ENCODE data around the gene SLC48A1. TPM values are rescaled to one million over a fixed set of nuclear protein-coding genes. Genes with fewer than 3 reads are reported as not detected.

Gene SLC48A1
- total RNA-seq, 1 donor, result 25.1 TPM

DNA sequence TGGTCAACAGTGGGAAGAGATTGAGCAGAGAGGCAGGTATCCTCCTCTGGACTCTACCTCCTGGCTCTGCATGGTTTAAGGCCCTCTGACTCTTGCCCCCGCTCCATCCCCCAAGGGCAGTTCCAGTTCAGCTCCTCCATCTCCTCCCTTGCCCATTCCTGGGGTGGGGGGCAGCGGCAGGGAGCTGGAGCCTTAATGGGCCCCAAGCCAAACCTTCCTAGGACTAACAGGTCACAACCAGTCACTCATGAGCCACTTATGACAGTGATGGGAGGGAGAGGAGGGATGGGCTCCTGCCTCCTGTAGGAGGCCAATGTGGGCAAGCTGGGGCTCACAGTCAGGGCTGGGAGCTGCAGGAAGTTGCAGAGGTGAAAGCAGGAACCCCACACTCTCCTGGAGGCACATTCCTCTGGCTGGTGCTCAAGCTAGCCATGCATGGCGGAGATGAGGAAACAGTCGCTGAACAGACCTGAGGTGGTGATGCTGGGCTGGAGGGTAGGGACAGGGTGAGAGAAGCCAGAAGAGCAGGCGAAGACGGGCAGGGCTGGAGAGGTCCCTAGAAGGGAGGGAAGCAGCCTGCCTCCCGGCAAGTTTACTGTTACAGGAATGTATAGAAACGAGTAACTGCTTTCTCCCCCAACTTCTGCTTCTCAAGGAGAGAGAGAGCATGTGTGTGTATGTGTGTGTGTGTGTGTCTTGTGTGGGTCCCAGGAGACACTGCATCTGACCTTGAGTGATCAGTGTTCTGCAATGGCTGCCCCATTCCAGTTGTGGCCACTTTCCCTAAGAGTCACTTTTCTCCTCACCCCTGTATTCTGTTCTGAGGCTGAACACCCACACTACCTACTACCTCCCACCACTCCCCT is 9.3 kb upstream of the SLC48A1 start:
- TF ChIP-seq, protein P1, sequence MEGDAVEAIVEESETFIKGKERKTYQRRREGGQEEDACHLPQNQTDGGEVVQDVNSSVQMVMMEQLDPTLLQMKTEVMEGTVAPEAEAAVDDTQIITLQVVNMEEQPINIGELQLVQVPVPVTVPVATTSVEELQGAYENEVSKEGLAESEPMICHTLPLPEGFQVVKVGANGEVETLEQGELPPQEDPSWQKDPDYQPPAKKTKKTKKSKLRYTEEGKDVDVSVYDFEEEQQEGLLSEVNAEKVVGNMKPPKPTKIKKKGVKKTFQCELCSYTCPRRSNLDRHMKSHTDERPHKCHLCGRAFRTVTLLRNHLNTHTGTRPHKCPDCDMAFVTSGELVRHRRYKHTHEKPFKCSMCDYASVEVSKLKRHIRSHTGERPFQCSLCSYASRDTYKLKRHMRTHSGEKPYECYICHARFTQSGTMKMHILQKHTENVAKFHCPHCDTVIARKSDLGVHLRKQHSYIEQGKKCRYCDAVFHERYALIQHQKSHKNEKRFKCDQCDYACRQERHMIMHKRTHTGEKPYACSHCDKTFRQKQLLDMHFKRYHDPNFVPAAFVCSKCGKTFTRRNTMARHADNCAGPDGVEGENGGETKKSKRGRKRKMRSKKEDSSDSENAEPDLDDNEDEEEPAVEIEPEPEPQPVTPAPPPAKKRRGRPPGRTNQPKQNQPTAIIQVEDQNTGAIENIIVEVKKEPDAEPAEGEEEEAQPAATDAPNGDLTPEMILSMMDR (IDR thresholded peaks at IDR 0.05; ENCODE audit: insufficient read depth, low read length), result no peak
- no peak overlapping the region for H3K4me3 ChIP-seq (ENCODE audit: low read depth, low read length)

DNA sequence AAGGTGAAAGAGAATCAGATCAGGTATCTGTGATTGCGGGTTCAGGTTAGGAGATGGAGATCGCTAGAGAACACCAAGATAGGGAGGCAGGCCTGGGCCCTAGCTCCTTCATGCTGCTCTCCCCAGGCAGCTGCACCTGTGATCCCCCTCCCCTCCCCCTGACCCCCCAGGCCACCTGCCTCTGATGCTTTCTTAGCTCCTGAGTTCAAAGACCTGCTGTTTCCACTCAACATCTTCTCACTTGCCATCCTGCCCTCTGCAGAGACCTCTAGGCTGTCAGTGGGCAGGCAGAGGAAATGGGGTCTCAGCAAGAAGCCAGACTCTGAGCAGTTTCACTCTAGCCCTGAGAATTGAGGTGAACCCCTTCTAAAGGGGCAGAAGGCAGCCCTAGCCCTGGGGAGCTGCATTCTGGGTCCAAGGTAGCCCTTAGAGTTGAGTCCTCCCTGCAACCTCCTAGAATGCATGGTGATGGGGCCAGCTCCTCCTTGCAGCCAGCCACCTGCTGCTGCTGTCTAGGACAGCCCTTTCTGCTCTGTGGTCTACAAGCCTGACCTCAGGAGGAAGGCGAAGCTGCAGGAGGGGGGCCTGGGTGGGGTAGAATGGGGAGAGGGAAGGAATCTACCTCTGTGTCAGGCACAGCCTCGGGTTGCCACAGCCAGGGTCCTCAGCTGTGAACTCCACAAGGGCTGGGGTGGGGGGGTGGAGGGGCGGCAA is 6.4 kb upstream of the SLC48A1 start:
- TF ChIP-seq, protein P1 (IDR thresholded peaks at IDR 0.05; ENCODE audit: insufficient read depth, low read length), result no peak
- H3K4me3 ChIP-seq (ENCODE audit: low read depth, low read length), result no peak overlapping the region
- DNase-seq (ENCODE audit: low read depth), result no peak

More for the DNA sequence above, 9.3 kb upstream of the SLC48A1 start:
- DNase-seq (ENCODE audit: low read depth), result no peak

DNA sequence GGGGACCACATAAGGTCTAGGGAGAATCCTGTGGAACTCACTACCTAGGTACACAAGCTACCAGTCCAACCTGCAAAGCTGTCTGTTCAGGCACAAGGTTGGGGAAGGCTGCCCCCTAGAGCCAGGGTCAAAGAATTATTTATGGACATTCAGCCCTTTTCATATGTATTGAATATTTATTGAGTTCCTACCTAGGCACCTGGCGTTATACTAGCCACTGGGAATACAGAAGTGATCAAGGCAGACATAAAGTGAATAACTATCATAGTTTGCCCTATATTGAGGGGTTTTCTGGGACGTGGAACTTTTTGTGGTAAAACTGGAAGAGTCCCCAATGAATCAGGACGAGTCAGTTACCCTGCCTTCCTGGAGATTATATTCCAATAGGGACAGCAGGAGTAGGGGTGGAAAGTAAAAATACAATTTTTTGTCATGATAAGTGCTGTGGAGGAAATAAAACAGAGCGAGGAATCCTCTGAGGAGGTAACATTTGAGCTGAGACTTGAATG is 5.8 kb upstream of the SLC48A1 start:
- TF ChIP-seq, protein P1 (IDR thresholded peaks at IDR 0.05; ENCODE audit: insufficient read depth, low read length), result peak; percentile 56
- peak; percentile 59 for DNase-seq (ENCODE audit: low read depth)

DNA sequence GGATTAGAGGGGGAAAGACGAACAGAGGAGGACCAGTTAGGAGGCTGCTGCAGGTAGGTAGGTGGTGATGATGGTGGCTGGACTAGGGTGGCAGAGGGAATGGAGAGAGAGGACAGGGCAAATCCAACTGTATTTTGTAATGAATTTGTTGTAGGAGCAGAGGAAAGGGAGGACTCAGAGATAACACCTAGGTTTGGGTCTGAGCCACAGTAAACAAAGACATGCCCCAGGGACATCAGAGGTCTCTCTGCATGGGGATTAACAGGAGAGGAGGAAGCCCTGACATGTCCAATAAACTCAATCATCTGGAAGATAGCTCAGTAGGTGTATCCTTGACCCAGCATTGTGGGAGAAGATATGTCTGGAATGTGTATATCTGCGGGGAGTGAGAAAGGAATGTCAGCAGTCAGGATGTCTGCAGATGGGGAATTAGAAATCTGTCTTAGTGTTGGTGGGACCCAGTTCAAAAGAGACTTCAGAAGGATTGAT is 4.7 kb upstream of the SLC48A1 start:
- H3K4me3 ChIP-seq (ENCODE audit: low read depth, low read length), result no peak overlapping the region
- TF ChIP-seq, protein P1 (IDR thresholded peaks at IDR 0.05; ENCODE audit: insufficient read depth, low read length), result no peak
- DNase-seq (ENCODE audit: low read depth), result no peak

More for the DNA sequence above, 5.8 kb upstream of the SLC48A1 start:
- H3K4me3 ChIP-seq (ENCODE audit: low read depth, low read length), result no peak overlapping the region

DNA sequence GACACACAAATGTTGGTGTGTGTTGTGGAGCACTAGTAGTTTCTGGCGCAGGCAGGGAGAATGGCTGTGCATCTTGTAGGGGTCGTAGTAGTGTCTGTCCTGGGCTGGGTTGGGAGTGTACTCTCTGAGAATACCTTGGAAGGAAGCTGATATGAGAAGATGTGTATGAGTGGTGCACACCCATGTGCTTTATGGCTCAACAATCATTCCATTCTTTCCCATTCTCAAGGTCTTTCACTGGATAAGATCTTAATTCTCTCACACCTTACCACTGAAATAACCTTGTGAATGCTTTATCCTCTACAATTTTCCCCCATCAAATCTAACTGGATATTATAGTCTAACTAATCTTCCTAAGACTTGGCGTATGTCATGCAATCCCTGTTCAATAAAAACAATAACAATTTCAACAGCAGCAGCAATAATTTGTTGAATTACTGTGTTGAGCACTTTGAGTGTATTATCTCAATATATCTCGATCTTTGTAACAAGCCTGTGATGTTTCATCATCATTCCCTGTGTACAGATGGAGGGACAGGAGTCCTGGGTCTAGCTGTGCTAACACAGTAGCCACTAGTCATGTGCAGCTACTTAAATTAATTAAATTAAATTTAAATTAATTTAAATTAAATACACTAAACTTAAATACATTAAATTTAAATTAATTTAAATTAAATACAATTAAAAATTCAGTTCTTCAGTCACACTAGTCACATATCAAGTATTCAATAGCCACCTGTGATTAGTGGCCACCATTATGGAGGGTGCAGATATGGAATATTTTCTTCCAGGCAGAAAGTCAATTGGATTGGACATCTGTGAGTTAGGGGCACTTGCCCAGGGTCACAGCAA is 3.6 kb upstream of the SLC48A1 start:
- DNase-seq (ENCODE audit: low read depth), result no peak
- TF ChIP-seq, protein P1 (IDR thresholded peaks at IDR 0.05; ENCODE audit: insufficient read depth, low read length), result no peak

More for the DNA sequence above, 3.6 kb upstream of the SLC48A1 start:
- H3K4me3 ChIP-seq (ENCODE audit: low read depth, low read length), result no peak overlapping the region
